HG02588 (cell line): ENCODE results near the gene PDK2.

Experiments
- ATAC-seq: cut with Tn5 transposase; IDR thresholded peaks from one replicate; pipeline ENCODE4 v1.9.1; 2021; ENCODE audit warnings: mild to moderate bottlenecking, moderate library complexity; ENCODE audit not compliant: unreplicated experiment

PDK2 gene

GRCh38 chr17:50133769-50134099, 38.6 kb downstream of the PDK2 start:
- ATAC-seq: no peak

GRCh38 chr17:50134206-50135110, 39.3 kb downstream of the PDK2 start:
- ATAC-seq: no peak

GRCh38 chr17:50135316-50136095, 40.4 kb downstream of the PDK2 start:
- no peak for ATAC-seq

DNA sequence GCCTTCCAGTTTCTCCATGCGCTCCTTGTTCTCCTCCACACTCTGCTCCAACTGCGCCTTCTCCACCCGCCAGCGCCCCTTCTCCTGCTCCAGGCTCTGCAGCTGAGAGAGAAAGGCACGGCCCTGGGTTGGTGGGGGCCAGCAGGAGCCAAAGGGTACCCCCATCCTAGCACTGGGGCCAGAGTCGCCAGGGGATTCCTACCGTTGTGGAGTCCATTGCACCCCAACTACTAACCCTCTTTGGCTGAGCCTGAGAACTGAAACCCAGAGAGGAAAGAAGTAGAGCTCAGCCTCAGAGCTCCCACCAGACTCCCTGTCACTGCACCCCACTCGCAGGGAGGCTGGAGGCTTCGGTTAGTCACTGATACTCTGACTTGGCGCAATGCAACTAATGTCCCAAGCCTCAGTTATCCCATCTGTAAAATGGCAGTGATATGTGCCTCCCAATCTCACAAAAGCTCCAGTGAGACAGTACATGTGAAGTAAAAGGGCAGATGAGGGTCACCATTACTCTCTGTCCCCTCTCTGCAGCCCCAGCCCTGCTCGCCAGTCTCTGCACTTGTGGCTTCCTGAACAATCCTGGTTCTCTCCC, 41.0 kb downstream of the PDK2 start:
- ATAC-seq: no peak

DNA sequence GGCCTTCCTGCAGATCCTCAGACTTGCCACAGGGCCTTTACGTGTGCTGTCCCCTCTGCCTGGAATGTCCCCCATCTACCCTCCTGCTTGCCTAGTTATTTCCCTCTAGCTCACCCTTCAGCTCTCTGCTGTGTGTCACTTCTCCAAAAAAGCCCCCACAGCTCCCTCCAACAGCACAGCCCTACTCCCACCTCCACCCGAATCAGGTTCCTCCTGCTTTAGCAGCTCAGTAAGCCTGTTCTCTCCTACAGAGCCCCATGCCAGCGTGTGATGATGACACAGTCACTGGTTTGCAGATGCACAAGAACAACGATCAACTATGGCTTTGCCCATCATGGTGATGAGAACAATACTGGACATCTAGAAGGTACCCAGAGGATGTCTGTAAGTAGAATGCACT, 41.9 kb downstream of the PDK2 start:
- ATAC-seq: no peak

DNA sequence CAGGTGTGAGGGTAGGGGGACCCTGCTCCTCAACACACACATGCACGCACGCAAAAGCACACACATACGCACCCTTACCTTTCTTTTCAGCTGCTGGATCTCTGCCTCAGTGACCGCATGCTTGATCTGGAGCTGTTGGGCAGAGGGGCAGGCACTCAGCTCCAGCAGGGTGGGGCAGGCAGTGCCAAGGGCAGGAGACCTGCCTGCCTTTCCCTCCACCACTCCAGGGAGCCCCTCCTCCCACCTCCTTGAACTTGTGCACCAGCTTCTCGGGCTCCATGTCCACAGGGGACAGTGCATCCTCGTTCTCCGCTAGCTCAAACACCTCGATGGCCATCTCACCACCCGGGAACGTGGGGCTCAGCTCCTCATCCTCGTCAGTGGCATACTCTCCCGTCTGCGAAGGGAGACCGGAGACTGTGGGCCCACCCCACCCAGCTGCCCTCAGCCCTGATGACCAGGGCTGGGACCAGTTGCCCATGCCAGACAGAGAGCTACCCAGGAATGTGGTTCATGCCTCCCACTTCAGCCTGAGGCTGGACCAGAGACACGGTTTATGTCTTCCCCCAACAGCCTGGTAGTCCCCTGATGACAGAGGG, 44.1 kb downstream of the PDK2 start:
- no peak for ATAC-seq

DNA sequence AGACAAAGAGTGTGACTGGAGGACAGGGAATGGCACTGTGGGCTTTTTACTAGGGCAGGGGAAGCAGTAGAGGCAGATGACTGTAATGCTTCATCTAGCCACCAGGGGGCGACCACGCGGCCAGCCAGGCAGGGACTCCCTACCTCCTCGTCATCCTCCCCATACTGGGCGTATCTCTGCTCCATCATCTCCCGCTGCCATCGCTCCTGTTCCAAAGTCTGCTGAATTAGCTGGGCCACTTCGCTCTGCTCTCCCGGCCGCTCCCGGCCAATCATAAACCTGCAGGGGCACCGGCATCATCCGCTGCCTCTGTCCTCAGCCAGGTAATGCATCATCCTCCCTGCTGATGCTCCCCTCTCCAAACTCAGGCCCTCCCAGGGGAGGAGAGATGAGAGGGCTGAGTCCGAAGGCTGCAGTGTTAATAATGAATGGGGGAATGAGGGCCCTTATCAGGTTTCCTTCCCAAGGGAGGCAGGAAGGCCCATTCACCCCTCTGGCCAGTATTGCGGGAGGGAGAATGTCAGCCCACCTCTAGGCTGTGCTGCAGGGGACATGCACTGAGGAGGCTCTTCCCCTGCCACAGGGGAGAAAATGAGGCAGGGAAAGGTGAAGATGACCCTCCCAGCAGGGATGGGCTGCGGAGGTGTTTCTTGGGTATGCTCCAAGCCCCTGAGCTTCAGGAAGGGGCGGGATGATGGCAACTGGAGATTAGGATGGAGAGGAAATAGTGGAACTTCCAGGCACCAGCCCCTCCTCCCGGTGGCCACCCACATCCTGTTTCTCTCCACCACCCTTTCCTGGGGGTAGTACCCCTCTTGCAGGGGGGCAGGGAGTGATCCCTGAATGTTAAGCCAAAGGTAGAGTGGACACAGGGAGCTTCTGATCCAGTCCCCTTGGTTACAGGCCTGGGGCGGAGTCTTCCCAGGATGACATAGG, 45.1 kb downstream of the PDK2 start:
- ATAC-seq: no peak

GRCh38 chr17:50141026-50141744, 46.0 kb downstream of the PDK2 start:
- no peak for ATAC-seq

- no peak for ATAC-seq
Measured at GRCh38 chr17:50141745-50142110, 46.6 kb downstream of the PDK2 start.

DNA sequence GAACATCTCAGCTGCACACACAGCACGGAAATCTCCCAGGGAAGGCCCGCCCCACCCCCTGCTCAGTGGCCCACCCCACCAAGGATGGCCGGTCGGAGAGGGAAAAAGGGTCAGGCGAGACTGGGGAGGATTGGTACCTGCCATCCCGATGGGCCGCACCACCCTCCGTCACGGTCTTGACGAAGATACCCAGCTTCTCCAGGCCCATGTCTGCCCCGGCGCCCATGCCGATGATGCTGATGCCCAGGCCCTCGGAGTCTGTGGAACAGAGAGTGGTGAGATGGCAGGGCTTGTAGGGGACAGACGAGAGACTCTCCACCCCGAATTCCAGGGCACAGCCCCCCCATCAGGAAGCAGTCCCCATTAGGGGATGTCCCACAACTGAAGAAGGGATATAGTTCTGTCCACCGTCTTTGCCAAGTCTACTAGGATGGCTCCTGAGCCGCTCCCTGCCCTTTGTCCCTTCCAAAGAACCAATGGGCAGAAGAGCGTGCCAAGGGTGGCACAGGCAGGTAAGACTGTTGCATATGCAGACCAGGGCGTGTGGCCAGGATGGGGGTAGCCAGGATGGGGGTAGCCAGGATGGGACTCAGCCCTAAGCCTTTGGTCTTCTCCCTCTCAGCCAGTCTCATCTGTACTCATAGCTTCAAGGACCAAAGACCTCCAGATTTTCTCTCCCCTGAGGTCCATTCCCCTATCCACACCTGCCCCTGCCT, 48.5 kb downstream of the PDK2 start:
- ATAC-seq: no peak

GRCh38 chr17:50144355-50144754, 49.2 kb downstream of the PDK2 start:
- ATAC-seq: no peak

DNA sequence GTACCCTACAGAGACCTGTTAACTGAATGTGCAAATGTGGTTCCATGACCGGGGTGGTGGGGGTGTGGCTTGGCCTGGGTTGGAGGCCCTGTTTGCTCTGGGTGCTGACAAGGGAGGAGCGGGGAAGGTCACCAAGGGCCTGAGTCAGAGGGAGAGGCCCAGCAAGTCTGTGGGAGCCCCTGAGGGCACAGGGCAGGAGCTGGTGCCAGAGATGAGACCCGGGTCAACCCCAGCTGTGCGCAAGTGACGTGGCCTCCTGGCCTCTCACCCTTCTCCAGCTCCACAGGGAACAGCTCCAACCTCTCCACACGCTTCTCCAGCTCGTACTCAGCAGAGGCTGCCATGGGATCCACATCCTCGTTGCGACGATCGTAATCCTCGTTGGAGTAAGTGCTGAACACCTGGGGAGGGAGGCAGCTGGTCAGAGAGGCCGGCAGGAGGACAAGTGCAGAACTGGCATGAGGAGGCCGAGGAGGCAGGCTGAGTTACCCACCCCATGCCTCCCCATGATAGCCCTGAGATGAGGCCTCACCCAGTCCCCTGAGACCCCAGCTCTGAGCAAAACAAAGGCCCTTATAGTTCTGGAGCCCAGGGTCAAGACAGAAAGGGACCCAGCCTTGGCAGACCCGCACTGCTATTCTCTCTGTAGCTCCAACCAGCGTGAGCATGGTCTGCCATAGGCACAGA, 49.8 kb downstream of the PDK2 start:
- no peak for ATAC-seq

DNA sequence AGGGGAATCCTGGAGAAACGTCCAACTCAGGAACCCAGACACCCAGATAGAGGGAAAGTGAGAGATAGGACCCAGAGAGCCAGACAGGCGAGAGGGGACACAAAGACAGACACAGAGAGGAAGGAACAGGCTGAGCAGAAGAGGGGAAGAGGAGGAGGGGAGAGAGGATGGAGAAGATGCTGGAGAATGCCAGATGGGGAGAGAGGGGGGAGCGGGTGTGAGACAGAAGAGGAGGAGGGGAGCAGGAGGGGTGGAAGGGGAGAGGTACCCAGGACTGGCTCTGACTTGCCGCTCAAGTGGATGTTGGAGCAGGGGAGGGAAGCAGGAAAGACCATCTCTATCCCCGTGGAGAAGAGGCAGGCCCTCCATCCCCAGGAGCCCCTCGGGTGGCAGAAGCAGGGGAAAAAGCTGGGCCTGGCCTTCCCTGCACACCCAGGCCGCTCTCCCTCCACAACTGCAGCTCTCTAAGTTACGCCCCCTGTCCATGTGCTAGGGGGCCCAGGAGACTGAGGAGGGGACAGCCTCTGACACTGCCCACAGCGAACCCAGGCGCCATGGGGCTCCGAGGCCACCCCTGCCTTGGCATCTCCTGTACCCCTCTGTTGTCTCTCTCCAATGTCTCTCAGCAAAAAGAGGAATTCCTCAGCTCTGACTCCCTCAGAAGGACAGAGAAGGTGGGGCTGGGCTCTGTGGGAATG, 50.5 kb downstream of the PDK2 start:
- no peak for ATAC-seq

GRCh38 chr17:50146230-50146926, 51.2 kb downstream of the PDK2 start:
- no peak for ATAC-seq

DNA sequence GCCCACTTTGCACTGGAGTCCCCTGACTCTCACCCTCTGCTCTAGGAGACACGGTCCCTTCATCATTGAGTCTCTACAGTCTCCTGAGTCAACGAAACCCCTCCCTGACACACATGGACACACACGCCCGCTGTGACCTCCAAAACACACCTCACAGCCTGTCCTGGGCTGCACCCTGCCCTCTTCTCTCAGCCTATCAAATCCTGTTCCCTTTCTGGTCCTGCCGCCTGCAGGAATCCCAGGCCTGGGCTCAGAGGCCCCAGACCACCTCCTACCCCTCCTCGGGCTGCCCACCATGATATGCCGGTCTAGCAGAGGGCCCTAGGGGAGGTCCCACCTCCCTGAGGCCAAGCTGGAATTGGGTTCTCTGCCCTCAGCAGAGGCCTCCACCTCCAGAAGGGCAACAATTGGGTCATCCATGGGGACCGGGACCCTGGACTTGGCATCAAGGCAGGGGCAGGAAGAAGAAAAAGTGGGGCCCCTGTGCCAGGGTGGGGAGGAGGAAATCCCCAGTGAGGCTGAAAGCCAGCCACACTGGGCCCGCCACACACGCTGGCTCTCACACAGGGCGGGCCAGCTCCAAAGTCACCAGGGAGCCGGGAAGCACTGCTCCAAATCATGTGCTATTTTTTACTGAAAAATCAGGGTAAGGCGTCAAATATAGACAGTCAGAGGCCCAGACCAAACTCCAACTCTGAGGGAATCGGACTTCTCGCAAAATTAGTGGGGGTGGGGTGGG, 51.9 kb downstream of the PDK2 start:
- ATAC-seq: no peak

DNA sequence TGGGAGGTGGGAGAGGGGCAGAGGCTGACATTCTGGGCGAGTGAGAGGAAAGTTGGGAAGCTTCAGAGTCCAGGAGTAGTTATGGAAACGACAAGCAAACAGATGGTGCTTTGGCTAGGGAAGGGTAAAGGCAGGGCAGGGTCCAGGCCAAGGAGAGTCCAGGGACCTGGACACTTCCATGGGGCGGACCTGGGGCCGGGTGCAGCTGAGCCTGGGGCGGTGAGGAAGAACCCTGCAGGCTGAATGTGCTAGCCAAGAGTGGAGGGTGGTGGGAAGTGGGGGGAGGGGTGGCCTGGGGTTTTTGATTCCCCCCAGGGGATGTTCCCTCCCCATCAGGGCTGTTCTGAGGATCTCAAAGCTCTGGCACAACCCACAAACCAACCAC, 52.7 kb downstream of the PDK2 start:
- no peak for ATAC-seq
